Mesothelial cell of epicardium (in vitro differentiated cells): ENCODE measurements around the gene SPARC. TPM values are rescaled to one million over a fixed set of nuclear protein-coding genes. Genes with fewer than 3 reads are reported as not detected.
"Not testable (repeated sequence)": the region's sequence is repeated elsewhere in the genome, so short reads cannot be mapped to it uniquely, and the experiment has no call there.

ENCODE experiments used
- DNase-seq, 2 experiments: peaks; one replicate each; pipeline ENCODE4 v3.0.0; 2021; ENCODE audit warnings: low spot score in 2 of 2; ENCODE audit not compliant: unreplicated experiment in 2 of 2
- H3K27ac Mint-ChIP-seq: 2 replicates; pipeline ENCODE4 v1.8.0; 2021; ENCODE audit warnings: mixed read lengths
- H3K27me3 Mint-ChIP-seq: 2 replicates; pipeline ENCODE4 v1.8.0; 2021; ENCODE audit warnings: low read depth, mixed read lengths
- H3K36me3 Mint-ChIP-seq: 2 replicates; pipeline ENCODE4 v1.8.0; 2021; ENCODE audit warnings: mixed read lengths
- H3K4me1 Mint-ChIP-seq: 2 replicates; pipeline ENCODE4 v1.8.0; 2021; ENCODE audit warnings: mixed read lengths
- H3K4me3 Mint-ChIP-seq: 2 replicates; pipeline ENCODE4 v1.8.0; 2021; ENCODE audit warnings: mild to moderate bottlenecking, moderate library complexity, mixed read lengths
- H3K9me3 Mint-ChIP-seq: 2 replicates; pipeline ENCODE4 v1.8.0; 2021; ENCODE audit warnings: mixed read lengths
- CTCF ChIP-seq: fragments of 200-600 bp; sonication (generic); IDR thresholded peaks from one replicate; pipeline ENCODE4 v1.5.0; 2021; ENCODE audit warnings: antibody characterized with exemption; ENCODE audit not compliant: unreplicated experiment
- total RNA-seq: library from RNA; stranded (reverse); gene quantifications from 3 replicates; pipeline ENCODE4 v1.2.1, GENCODE V29; 2021

SPARC gene
- total RNA-seq, 1 donor from 2014 or later: 2,843 TPM

- Mint-ChIP-seq H3K36me3 (no peaks in the 10 kb centered on the region), H3K9me3 (no peaks in the 10 kb centered on the region), H3K27ac (peak overlapping the region; percentile 100), H3K4me1 (peaks cover 63% of the 10 kb centered on the region), H3K4me3 (no peak overlapping the region), H3K27me3 (no peaks in the 10 kb centered on the region)
- DNase-seq: no peak
- no peak for TF ChIP-seq CTCF
These were observed 13.6 kb upstream of the SPARC start for GRCh38 chr5:151700296-151700695.

DNA sequence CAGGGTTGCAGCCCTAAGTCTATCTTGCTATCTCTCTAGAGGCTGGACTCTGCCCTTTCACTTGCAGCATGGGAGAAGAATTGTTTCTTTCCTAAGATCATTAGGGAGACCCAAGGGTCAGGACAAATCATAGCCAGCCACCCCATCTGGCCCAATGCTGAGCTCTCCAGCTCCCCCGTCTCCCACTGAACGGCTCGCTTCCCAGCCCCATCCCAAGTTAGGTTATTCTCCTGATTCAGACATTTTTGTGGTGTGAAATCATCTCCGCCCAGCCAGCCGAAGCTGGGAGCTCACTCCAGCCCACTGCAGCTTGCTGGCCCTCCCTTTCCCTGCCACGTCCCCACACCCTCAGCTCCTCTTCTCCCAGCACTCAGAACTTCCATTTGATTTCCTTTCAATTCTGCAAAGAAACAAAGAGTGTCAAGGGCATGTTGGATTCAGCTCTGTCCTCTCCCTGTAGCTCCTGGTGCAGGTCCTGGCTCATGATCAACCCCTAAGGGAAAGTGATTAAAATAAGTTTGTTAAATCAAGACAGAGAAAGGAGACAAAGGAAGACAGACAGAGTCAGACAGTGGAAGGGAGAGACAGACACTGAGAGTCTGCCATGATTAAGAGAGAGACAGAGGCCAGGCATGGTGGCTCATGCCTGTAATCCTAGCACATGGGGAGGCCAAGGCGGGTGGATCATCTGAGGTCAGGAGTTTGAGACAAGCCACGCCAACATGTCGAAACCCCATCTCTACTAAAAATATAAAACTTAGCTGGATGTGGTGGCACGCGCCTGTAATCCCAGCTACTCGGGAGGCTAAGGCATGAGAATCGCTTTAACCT lies 12.6 kb upstream of the SPARC start:
- no peaks in the 10 kb centered on the region for H3K36me3 Mint-ChIP-seq
- no peak for TF ChIP-seq CTCF
- H3K9me3 Mint-ChIP-seq: no peaks in the 10 kb centered on the region
- H3K27ac Mint-ChIP-seq: peak overlapping the region; percentile 100
- no peaks in the 10 kb centered on the region for H3K27me3 Mint-ChIP-seq
- DNase-seq: peak; percentile 66 to 79
- H3K4me3 Mint-ChIP-seq: peak overlapping the region; percentile 3
- H3K4me1 Mint-ChIP-seq: peaks cover 66% of the 10 kb centered on the region

GRCh38 chr5:151698081-151698480 lies 11.4 kb upstream of the SPARC start:
- not testable (repeated sequence) for H3K9me3 Mint-ChIP-seq, H3K36me3 Mint-ChIP-seq, DNase-seq, H3K4me3 Mint-ChIP-seq, H3K27me3 Mint-ChIP-seq
- Mint-ChIP-seq H3K27ac (peak overlapping the region; percentile 100), H3K4me1 (peaks cover 58% of the 10 kb centered on the region)

DNA sequence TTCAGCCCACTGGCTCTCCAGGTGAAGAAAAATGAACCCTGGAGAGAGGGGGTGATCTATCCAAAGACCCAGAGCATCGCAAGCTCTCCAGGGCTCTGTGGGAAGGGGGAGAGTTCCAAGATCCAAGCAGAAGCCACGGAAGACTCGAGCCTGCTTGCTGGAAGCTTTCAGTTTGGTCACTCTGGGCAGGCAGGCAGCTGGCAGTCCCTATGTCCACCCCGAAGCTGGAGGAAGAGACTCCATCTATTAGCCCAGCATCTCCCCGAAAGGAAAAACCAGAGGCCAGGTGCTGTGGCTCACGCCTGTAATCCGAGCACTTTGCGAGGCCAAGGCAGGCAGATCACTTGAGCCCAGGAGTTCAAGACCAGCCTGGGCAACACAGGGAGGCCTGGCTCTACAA lies 10.7 kb upstream of the SPARC start:
- Mint-ChIP-seq H3K27ac (peak overlapping the region; percentile 96), H3K4me1 (peaks cover 55% of the 10 kb centered on the region)
- TF ChIP-seq CTCF: no peak

DNA sequence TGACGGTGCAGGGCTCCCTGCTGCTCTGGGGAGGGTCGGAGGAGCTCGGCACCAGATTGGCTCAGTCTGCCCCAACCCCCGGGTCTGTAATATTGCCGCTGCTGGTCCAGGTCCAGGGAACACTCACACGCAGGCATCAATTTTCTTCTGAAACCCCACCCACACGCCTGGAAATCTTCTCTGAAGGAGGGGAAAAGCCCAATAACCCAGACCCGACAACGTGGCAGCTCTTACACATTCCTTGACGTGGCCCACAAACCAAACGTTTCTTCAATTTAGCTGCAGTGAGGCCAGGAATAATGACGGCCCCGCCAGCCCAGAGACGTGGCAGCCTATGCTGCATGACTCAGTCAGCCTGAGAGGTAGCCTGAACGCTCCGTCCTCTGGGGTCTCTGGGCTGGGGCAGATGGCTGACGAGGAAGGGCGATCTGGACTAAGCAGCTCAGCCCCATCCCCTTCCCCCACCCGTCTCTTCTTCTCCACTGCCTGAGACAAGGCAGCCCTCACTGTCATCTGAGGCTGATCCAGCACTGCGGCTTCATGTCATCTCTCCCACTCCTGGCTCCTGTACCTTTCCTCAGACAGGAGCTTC lies 9.9 kb upstream of the SPARC start:
- no peaks in the 10 kb centered on the region for H3K9me3 Mint-ChIP-seq
- TF ChIP-seq CTCF: no peak
- no peaks in the 10 kb centered on the region for H3K36me3 Mint-ChIP-seq
- peaks cover 53% of the 10 kb centered on the region for H3K4me1 Mint-ChIP-seq
- H3K27me3 Mint-ChIP-seq: no peaks in the 10 kb centered on the region
- DNase-seq: peak; percentile 53 to 77
- H3K27ac Mint-ChIP-seq: peak overlapping the region; percentile 98
- peak overlapping the region; percentile 31 for H3K4me3 Mint-ChIP-seq

More for the DNA sequence above, 10.7 kb upstream of the SPARC start:
- DNase-seq: no peak
- no peaks in the 10 kb centered on the region for H3K36me3 Mint-ChIP-seq
- H3K4me3 Mint-ChIP-seq: no peak overlapping the region
- no peaks in the 10 kb centered on the region for H3K9me3 Mint-ChIP-seq
- no peaks in the 10 kb centered on the region for H3K27me3 Mint-ChIP-seq

GRCh38 chr5:151695464-151695863 lies 8.7 kb upstream of the SPARC start:
- H3K9me3 Mint-ChIP-seq: no peaks in the 10 kb centered on the region
- no peak for TF ChIP-seq CTCF
- H3K27ac Mint-ChIP-seq: peak overlapping the region; percentile 98
- no peak overlapping the region for H3K4me3 Mint-ChIP-seq
- no peaks in the 10 kb centered on the region for H3K27me3 Mint-ChIP-seq
- H3K36me3 Mint-ChIP-seq: no peaks in the 10 kb centered on the region
- no peak for DNase-seq
- H3K4me1 Mint-ChIP-seq: peaks cover 46% of the 10 kb centered on the region
